Esophagus squamous epithelium (tissue), 4 donors: Measurements from ENCODE around the gene SCN5A.

ENCODE experiments used
- POLR2A ChIP-seq, 4 donors: fragments of 450-650 bp; IDR thresholded peaks; one replicate each; pipeline ENCODE4 v1.6.1; 2017; ENCODE audit warnings: antibody characterized with exemption in 4 of 4, mild to moderate bottlenecking in 4 of 4, moderate library complexity in 3 of 4
- TF ChIP-seq, protein P1 (sequence below), 6 experiments: fragments of 450-650 bp in 4 of 6; fragments of 200-600 bp in 2 of 6; sonication (generic) in 2 of 6; IDR thresholded peaks; one replicate each; pipeline ENCODE4 v1.5.1; 2016 to 2019; ENCODE audit warnings: antibody characterized with exemption in 6 of 6, mild to moderate bottlenecking in 4 of 6, moderate library complexity in 4 of 6

DNA sequence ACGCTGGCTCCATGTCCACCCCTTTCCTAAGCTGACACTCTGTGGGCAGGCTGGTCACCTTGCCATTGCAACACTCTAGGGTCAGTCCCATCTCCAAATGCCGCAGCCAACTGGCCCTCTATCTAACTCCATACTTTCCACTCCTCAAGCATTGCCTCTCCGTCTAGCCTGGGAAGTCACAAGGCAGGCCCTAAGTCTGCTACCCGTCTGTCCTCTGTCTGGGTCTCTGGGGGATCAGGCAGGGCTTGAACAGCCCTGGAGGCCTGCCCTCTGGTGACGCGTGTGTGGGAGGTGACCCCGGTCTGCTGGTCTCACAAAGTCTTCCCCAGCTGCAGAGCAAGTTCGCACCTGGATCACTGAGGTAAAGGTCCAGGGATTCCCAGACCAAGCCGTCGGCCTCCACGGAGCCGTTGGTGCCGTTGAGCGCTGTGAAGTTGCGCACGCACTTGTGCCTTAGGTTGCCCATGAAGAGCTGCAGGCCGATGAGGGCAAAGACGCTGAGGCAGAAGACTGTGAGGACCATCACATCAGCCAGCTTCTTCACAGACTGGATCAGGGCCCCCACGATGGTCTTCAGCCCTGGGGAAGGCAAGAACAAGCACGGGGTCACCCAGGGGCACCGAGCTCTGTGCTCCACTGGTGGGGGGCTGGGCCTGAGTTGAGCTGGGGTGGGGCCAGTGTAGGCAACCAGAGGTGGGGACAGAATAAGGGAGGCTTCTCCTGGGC lies 39.9 kb downstream of the SCN5A start:
- no peak for TF ChIP-seq POLR2A (IDR thresholded peaks at IDR 0.05)
- TF ChIP-seq, protein P1, sequence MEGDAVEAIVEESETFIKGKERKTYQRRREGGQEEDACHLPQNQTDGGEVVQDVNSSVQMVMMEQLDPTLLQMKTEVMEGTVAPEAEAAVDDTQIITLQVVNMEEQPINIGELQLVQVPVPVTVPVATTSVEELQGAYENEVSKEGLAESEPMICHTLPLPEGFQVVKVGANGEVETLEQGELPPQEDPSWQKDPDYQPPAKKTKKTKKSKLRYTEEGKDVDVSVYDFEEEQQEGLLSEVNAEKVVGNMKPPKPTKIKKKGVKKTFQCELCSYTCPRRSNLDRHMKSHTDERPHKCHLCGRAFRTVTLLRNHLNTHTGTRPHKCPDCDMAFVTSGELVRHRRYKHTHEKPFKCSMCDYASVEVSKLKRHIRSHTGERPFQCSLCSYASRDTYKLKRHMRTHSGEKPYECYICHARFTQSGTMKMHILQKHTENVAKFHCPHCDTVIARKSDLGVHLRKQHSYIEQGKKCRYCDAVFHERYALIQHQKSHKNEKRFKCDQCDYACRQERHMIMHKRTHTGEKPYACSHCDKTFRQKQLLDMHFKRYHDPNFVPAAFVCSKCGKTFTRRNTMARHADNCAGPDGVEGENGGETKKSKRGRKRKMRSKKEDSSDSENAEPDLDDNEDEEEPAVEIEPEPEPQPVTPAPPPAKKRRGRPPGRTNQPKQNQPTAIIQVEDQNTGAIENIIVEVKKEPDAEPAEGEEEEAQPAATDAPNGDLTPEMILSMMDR (IDR thresholded peaks at IDR 0.05), result no peak
